Cortex of kidney (tissue), 1 donor: ENCODE data around the gene PRKCE.

Experiments used
- DNase-seq: peaks from one replicate; lab custom pipeline; 2025; lab: John Stamatoyannopoulos, UW

PRKCE gene

GRCh38 chr2:45728458-45728942, 77.0 kb downstream of the PRKCE start:
- no peak for DNase-seq

GRCh38 chr2:45729753-45730512, 78.5 kb downstream of the PRKCE start:
- no peak for DNase-seq

GRCh38 chr2:45731141-45731540, 79.7 kb downstream of the PRKCE start:
- DNase-seq = no peak

GRCh38 chr2:45732436-45732835, 81.0 kb downstream of the PRKCE start:
- DNase-seq = no peak

GRCh38 chr2:45732946-45733345, 81.5 kb downstream of the PRKCE start:
- no peak for DNase-seq

- no peak for DNase-seq
Observed at GRCh38 chr2:45734336-45734735, 82.9 kb downstream of the PRKCE start.

- DNase-seq = no peak
Observed at GRCh38 chr2:45734952-45735351, 83.5 kb downstream of the PRKCE start.

- DNase-seq = no peak
Observed at GRCh38 chr2:45736757-45737704, 85.6 kb downstream of the PRKCE start.

GRCh38 chr2:45739796-45740485, 88.5 kb downstream of the PRKCE start:
- no peak for DNase-seq

- DNase-seq = no peak
Observed at GRCh38 chr2:45741161-45741850, 89.8 kb downstream of the PRKCE start.

- DNase-seq = no peak
Observed at GRCh38 chr2:45743531-45744396, 92.3 kb downstream of the PRKCE start.

- no peak for DNase-seq
Observed at GRCh38 chr2:45745231-45745630, 93.8 kb downstream of the PRKCE start.

- no peak for DNase-seq
Observed at GRCh38 chr2:45746888-45747287, 95.4 kb downstream of the PRKCE start.

GRCh38 chr2:45747363-45747762, 95.9 kb downstream of the PRKCE start:
- no peak for DNase-seq

- DNase-seq = no peak
Observed at GRCh38 chr2:45748239-45748638, 96.8 kb downstream of the PRKCE start.

GRCh38 chr2:45750001-45750400, 98.5 kb downstream of the PRKCE start:
- no peak for DNase-seq

- DNase-seq = no peak
Observed at GRCh38 chr2:45750484-45750883, 99.0 kb downstream of the PRKCE start.

- DNase-seq = no peak
Observed at GRCh38 chr2:45753381-45753780, 101.9 kb downstream of the PRKCE start.

GRCh38 chr2:45754131-45755010, 102.9 kb downstream of the PRKCE start:
- DNase-seq = no peak
